Mammary epithelial cell (primary cell): ENCODE data around the gene CLTB.
A peak's percentile ranks its signal among the peaks of the same experiment; 100 is the strongest.

ENCODE experiments used
- CTCF ChIP-seq, 2 donors: IDR thresholded peaks in 1 of 2; conservative IDR thresholded peaks in 1 of 2; 2 replicates each; pipeline ENCODE4 v1.5.1; 2011 to 2012; ENCODE audit warnings: inconsistent platforms in 2 of 2, low read length in 2 of 2, mild to moderate bottlenecking in 2 of 2, control low read depth in 1 of 2, low read depth in 1 of 2; ENCODE audit not compliant: insufficient read depth in 1 of 2; ENCODE audit errors: extremely low read depth in 1 of 2
- EZH2 ChIP-seq: IDR thresholded peaks from 2 replicates; pipeline ENCODE4 v1.6.1; 2012; ENCODE audit warnings: low read length, inconsistent platforms, borderline replicate concordance

- TF ChIP-seq CTCF (conservative IDR thresholded peaks at IDR 0.05 in 1 of 2, IDR thresholded peaks at IDR 0.05 in 1 of 2; ENCODE audit: extremely low read depth in 1 of 2, insufficient read depth in 1 of 2, low read depth in 1 of 2, low read length in 2 of 2) (peak in 1 of 2 donors; percentile 44), EZH2 (no peak)
These were observed 54.7 kb downstream of the CLTB start, which contains the start of gene KIAA1191 for GRCh38 chr5:176361437-176362232.
